GM19025 (cell line): ENCODE data around the gene OR7G3.

Source experiments
- ATAC-seq: cut with Tn5 transposase; IDR thresholded peaks from one replicate; pipeline ENCODE4 v1.9.1; 2021; ENCODE audit warnings: mild to moderate bottlenecking, low read depth, moderate library complexity; ENCODE audit not compliant: unreplicated experiment

Gene OR7G3

DNA sequence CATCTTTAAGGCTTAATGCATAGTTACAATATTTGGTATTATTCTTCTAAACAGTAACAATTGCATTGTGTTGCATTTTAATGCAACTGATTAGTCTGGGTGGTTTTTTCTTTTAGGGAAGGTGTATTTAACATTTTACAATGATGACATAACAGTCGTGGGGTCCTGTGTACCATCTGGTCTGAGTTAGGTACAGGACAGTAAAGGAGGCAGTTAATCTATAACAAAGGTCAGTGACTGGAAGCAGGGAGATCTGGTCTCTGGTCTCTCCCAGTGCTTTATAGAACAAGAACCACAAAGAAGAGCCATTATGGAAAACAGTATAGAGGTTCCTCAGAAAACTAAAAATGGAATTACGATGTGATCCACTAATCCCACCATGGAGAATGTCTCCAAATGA is 16.8 kb downstream of the OR7G3 start:
- no peak for ATAC-seq

DNA sequence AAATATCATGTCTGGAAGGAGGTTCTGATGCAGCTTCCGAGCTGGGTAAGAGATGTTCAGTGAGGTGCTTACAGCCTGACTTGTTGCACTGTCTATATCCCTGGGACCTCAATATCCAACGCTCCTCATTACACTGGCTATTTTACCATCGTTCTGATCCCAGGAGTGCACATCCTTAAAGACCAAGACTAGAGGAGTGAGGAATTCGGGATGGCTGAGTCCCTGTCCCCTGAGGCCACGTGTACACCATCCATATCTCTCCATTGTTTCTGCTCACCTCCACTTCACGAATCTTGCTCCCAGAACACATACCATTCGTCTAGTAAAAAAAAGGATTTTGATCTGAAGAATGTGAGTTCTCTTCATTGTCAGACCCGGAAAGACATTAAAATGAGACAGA is 19.4 kb downstream of the OR7G3 start, which contains the start of gene OR7G2:
Gene OR7G2, minus strand, starts transcription at position 101 of the 400 bp plus-strand sequence. CDS start 4,232 bp downstream, outside the sequence.
- ATAC-seq, result no peak

DNA sequence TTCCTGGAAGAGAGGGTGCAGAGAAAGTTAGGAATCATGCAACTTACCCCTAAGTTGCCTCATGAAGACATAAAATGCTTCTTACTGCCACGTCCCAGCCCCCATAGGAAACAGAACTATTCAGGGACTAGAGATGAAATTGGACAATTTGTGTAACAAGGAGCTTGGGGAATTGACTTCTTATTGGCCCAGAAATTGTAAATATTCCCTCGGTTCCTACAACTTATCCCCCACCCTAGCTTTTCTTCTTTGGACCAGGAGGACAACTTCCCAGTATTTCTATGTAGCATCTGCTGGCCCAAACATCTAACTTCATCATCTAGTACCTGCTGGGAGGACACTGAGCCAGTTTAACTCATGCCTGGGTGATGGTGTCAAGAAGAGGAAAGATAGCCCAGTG is 40.0 kb downstream of the OR7G3 start, which contains the start of gene OR1M1:
Gene OR1M1, plus strand, starts transcription at position 301 of the 400 bp plus-strand sequence. CDS start 6,184 bp downstream, outside the sequence.
- ATAC-seq, result no peak

GRCh38 chr19:9078651-9079050 is 48.1 kb downstream of the OR7G3 start:
- ATAC-seq, result no peak

GRCh38 chr19:9076901-9077300 is 49.8 kb downstream of the OR7G3 start:
- ATAC-seq, result no peak
